Thyroid gland (tissue), 4 donors: ENCODE results near the gene GRIP1. TPM values are rescaled to one million over a fixed set of nuclear protein-coding genes. Genes with fewer than 3 reads are reported as not detected.

Source experiments
- DNase-seq, 2 donors: peaks; one replicate each; pipeline ENCODE4 v3.0.0-alpha.2; 2019
- H3K27ac ChIP-seq, 3 donors: fragments of 200-600 bp; sonication (generic); 1 replicate in 2 of 3; 2 replicates in 1 of 3; pipeline ENCODE4 v1.5.1; 2016 to 2019; ENCODE audit warnings: mild to moderate bottlenecking in 1 of 3, moderate library complexity in 1 of 3
- H3K27me3 ChIP-seq: fragments of 200-600 bp; sonication (generic); one replicate; pipeline ENCODE4 v1.5.1; 2019
- H3K36me3 ChIP-seq, 2 donors: fragments of 200-600 bp; sonication (generic); one replicate each; pipeline ENCODE4 v1.5.1; 2016 to 2019
- H3K4me1 ChIP-seq, 2 donors: fragments of 200-600 bp; sonication (generic); one replicate each; pipeline ENCODE4 v1.5.1; 2017 to 2019
- H3K4me3 ChIP-seq, 3 donors: fragments of 200-600 bp; sonication (generic); replicated peaks in 1 of 3; 1 replicate in 2 of 3; 2 replicates in 1 of 3; pipeline ENCODE4 v1.5.1; 2016; ENCODE audit warnings: mild to moderate bottlenecking in 1 of 3
- H3K9me3 ChIP-seq: fragments of 200-600 bp; sonication (generic); one replicate; pipeline ENCODE4 v1.5.1; 2017
- POLR2A ChIP-seq, 2 donors: fragments of 450-650 bp; IDR thresholded peaks; one replicate each; pipeline ENCODE4 v1.6.1; 2017; ENCODE audit warnings: antibody characterized with exemption in 2 of 2, mild to moderate bottlenecking in 2 of 2, moderate library complexity in 1 of 2
- WGBS, 2 donors: methylation state at CpG; one replicate each; pipeline ENCODE4 v1.1.5; 2017; 5-methylcytosine and 5-hydroxymethylcytosine counted together
- intact Hi-C: fragments of 100-400 bp; cut with DNase I; formaldehyde crosslinking; loops from one replicate; pipeline ENCODE4 v1.15.1; 2023
- total RNA-seq, 4 donors: library from RNA; depleted of rRNA; stranded (reverse); fragments of >200 nt; gene quantifications; one replicate each; pipeline ENCODE4 v1.2.3, GENCODE V29; 2016
- TF ChIP-seq, protein P1 (sequence below), 6 experiments: fragments of 200-600 bp in 3 of 6; fragments of 450-650 bp in 3 of 6; sonication (generic) in 3 of 6; IDR thresholded peaks; one replicate each; pipeline ENCODE4 v1.5.1; 2016 to 2019; ENCODE audit warnings: antibody characterized with exemption in 6 of 6, mild to moderate bottlenecking in 2 of 6, inconsistent platforms in 1 of 6, moderate library complexity in 1 of 6

The GRIP1 gene
- total RNA-seq, 4 donors from 2014 or later: 9.9 to 21.1 (median 15.6) TPM

DNA sequence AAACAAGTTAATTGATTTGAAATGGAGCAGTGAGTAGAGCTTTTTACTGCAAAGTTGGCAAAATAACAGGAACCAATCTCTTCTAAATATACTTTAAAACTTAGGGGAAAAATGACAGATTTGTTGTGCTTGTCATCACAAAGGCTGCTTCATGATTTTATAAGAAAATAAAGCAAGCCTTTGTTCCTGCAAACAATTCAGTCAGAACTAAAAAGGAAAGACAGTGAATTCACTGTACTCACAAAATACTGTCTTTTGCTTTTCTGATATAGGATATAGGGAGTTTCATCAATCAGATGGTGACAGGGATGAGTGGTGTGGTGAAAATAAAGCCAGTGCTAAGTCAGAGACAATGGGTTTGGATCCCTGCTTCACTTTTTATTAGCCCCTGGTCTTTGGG lies 250.6 kb downstream of the GRIP1 start:
- no peak for DNase-seq
- H3K4me1 ChIP-seq: no peaks in the 10 kb centered on the region
- intact Hi-C loops: no loop called here
- no peak overlapping the region for H3K27ac ChIP-seq
- no peaks in the 10 kb centered on the region for H3K27me3 ChIP-seq
- no peaks in the 10 kb centered on the region for H3K9me3 ChIP-seq
- no peak overlapping the region for H3K4me3 ChIP-seq
- TF ChIP-seq, protein P1, sequence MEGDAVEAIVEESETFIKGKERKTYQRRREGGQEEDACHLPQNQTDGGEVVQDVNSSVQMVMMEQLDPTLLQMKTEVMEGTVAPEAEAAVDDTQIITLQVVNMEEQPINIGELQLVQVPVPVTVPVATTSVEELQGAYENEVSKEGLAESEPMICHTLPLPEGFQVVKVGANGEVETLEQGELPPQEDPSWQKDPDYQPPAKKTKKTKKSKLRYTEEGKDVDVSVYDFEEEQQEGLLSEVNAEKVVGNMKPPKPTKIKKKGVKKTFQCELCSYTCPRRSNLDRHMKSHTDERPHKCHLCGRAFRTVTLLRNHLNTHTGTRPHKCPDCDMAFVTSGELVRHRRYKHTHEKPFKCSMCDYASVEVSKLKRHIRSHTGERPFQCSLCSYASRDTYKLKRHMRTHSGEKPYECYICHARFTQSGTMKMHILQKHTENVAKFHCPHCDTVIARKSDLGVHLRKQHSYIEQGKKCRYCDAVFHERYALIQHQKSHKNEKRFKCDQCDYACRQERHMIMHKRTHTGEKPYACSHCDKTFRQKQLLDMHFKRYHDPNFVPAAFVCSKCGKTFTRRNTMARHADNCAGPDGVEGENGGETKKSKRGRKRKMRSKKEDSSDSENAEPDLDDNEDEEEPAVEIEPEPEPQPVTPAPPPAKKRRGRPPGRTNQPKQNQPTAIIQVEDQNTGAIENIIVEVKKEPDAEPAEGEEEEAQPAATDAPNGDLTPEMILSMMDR (IDR thresholded peaks at IDR 0.05): no peak
- TF ChIP-seq POLR2A (IDR thresholded peaks at IDR 0.05): no peak
- no peaks in the 10 kb centered on the region for H3K36me3 ChIP-seq

DNA sequence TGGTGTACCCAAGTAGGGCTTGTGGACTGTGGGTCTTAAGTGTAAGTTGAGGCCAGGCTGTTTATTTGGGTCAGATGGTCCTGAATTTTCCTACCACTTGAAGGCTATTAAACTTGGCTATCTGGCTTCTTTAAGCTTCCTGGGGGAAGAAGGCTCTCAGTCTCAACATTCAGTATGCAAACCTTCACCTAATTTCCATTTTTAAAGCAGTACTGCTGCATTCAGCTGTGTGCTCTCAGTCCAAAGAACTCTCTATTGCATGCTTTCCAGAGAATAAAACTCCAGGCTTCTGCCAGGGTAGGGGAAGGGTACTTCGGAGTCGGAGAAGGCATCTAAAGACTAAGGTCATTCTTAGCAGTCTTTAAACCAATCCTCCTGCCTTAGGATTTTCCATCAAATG lies 252.2 kb downstream of the GRIP1 start:
- Histone ChIP-seq H3K27ac (no peak overlapping the region), H3K4me3 (no peak overlapping the region), H3K9me3 (no peaks in the 10 kb centered on the region), H3K36me3 (no peaks in the 10 kb centered on the region), H3K27me3 (no peaks in the 10 kb centered on the region), H3K4me1 (no peaks in the 10 kb centered on the region)
- no peak for DNase-seq
- intact Hi-C loops: no loop called here
- 80 to 88% methylated on average over 2 of the region's 2 CpGs for WGBS, 2 donors
- TF ChIP-seq, protein P1 (IDR thresholded peaks at IDR 0.05): no peak
- no peak for TF ChIP-seq POLR2A (IDR thresholded peaks at IDR 0.05)

DNA sequence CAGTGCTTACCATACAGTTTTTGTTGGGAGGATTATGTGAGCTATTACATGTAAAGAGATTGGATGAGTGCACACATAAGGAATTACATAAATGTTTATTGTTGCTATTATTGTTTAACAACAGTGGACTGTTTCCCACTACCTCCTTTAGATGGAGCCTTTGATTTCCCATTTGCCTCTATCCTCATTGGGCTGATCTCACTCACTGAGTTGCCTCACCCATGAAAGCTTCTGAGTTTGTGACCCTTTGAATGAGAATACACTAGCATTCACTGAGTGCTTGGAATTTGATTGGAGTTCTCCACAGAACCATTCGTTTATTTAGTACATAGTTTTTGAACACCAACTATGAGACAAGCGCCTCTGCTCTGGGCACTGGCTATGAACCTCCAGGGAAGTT lies 255.6 kb downstream of the GRIP1 start:
- H3K27me3 ChIP-seq: no peaks in the 10 kb centered on the region
- no peaks in the 10 kb centered on the region for H3K4me1 ChIP-seq
- TF ChIP-seq POLR2A (IDR thresholded peaks at IDR 0.05): no peak
- WGBS, 2 donors: 40 to 41% methylated on average over 2 of the region's 2 CpGs
- no peaks in the 10 kb centered on the region for H3K9me3 ChIP-seq
- no peak overlapping the region for H3K4me3 ChIP-seq
- peak in 1 of 2 donors; percentile 16 for DNase-seq
- no peak overlapping the region for H3K27ac ChIP-seq
- intact Hi-C loops: no loop called here
- no peaks in the 10 kb centered on the region for H3K36me3 ChIP-seq

- Histone ChIP-seq H3K4me3 (no peak overlapping the region), H3K36me3 (no peaks in the 10 kb centered on the region), H3K27ac (no peak overlapping the region), H3K9me3 (no peaks in the 10 kb centered on the region), H3K4me1 (no peaks in the 10 kb centered on the region), H3K27me3 (no peaks in the 10 kb centered on the region)
- TF ChIP-seq, protein P1 (IDR thresholded peaks at IDR 0.05): no peak
- TF ChIP-seq POLR2A (IDR thresholded peaks at IDR 0.05): no peak
- WGBS, 2 donors: 76 to 87% methylated on average over 1 of the region's 1 CpG
- intact Hi-C loops: no loop called here
- DNase-seq: no peak
These were observed 260.0 kb downstream of the GRIP1 start for GRCh38 chr12:66418908-66419307.

GRCh38 chr12:66417217-66417616 lies 261.7 kb downstream of the GRIP1 start:
- DNase-seq: no peak
- Histone ChIP-seq H3K9me3 (no peaks in the 10 kb centered on the region), H3K27me3 (no peaks in the 10 kb centered on the region), H3K27ac (no peak overlapping the region), H3K4me3 (no peak overlapping the region), H3K36me3 (no peaks in the 10 kb centered on the region), H3K4me1 (no peaks in the 10 kb centered on the region)
- 84 to 88% methylated on average over 1 of the region's 1 CpG for WGBS, 2 donors
- no peak for TF ChIP-seq POLR2A (IDR thresholded peaks at IDR 0.05)
- TF ChIP-seq, protein P1 (IDR thresholded peaks at IDR 0.05): no peak
- intact Hi-C loops: no loop called here
